Uterus (tissue), 4 donors: ENCODE results near the gene EHMT1. TPM values are rescaled to one million over a fixed set of nuclear protein-coding genes. Genes with fewer than 3 reads are reported as not detected.

Experiments
- DNase-seq, 2 donors: peaks; one replicate each; pipeline ENCODE4 v3.0.0-alpha.2; 2019 to 2020
- H3K27ac ChIP-seq, 2 donors: fragments of 200-600 bp; sonication (generic); 1 replicate in 1 of 2; 2 replicates in 1 of 2; pipeline ENCODE4 v1.5.1; 2016 to 2018
- H3K27me3 ChIP-seq, 2 donors: fragments of 200-600 bp; sonication (generic); one replicate each; pipeline ENCODE4 v1.5.1; 2018 to 2019; ENCODE audit warnings: control low read depth in 1 of 2
- H3K36me3 ChIP-seq, 2 donors: fragments of 200-600 bp; sonication (generic); one replicate each; pipeline ENCODE4 v1.5.1; 2019; ENCODE audit warnings: control low read depth in 1 of 2
- H3K4me1 ChIP-seq, 2 donors: fragments of 200-600 bp; sonication (generic); one replicate each; pipeline ENCODE4 v1.5.1; 2018 to 2019; ENCODE audit warnings: control low read depth in 1 of 2
- H3K4me3 ChIP-seq, 2 donors: fragments of 200-600 bp; sonication (generic); 1 replicate in 1 of 2; 2 replicates in 1 of 2; pipeline ENCODE4 v1.5.1; 2018 to 2019; ENCODE audit warnings: mild to moderate bottlenecking in 1 of 2
- H3K9me3 ChIP-seq, 2 donors: fragments of 200-600 bp; sonication (generic); one replicate each; pipeline ENCODE4 v1.5.1; 2019; ENCODE audit warnings: control low read depth in 1 of 2
- POLR2A ChIP-seq, 2 donors: fragments of 450-650 bp; IDR thresholded peaks; one replicate each; pipeline ENCODE4 v1.6.1; 2016; ENCODE audit warnings: antibody characterized with exemption in 2 of 2, mild to moderate bottlenecking in 1 of 2, moderate library complexity in 1 of 2
- intact Hi-C: fragments of 100-400 bp; cut with DNase I; formaldehyde crosslinking; loops from one replicate; pipeline ENCODE4 v1.15.1; 2023; ENCODE audit warnings: low total_unique reads
- total RNA-seq, 4 donors: library from RNA; depleted of rRNA in 3 of 4; stranded (reverse); fragments of >200 nt in 3 of 4; gene quantifications; one replicate each; pipeline versions ENCODE4 v1.1.0 to v1.2.4, GENCODE V29; 2014 to 2023
- TF ChIP-seq, protein P1 (sequence below), 4 experiments: fragments of 200-600 bp in 2 of 4; fragments of 450-650 bp in 2 of 4; sonication (generic) in 2 of 4; IDR thresholded peaks; one replicate each; pipeline ENCODE4 v1.5.1; 2016 to 2019; ENCODE audit warnings: antibody characterized with exemption in 4 of 4, mild to moderate bottlenecking in 2 of 4, moderate library complexity in 1 of 4
- donor health status: DM: yes; HTN: yes; CAD: no.

Gene EHMT1
- total RNA-seq, 4 donors from 2014 or later: 32.6 to 109 (median 74.9) TPM

DNA sequence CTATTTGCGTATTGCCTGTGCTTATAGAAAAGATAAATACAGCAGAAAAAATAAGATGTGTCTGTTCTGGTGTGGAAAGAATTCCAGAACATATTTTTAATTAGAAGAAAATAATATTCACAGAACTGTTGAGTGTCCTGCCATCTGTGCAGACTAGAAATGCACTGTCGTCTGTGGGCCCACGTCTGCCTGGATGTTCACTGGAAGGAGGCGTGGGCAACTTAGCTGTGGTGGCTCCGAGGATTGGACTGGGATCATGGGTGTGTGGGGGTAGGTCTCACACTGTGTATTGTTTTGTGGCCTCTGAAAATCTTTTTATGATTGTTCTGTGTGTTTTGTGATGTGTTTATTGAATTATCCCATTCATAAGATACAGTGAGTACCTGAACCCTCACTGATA is 132.8 kb downstream of the EHMT1 start:
- Histone ChIP-seq H3K27ac (no peak overlapping the region), H3K27me3 (no peaks in the 10 kb centered on the region), H3K36me3 (no peaks in the 10 kb centered on the region), H3K4me1 (no peaks in the 10 kb centered on the region), H3K9me3 (no peaks in the 10 kb centered on the region), H3K4me3 (no peak overlapping the region)
- TF ChIP-seq POLR2A (IDR thresholded peaks at IDR 0.05): no peak
- TF ChIP-seq, protein P1, sequence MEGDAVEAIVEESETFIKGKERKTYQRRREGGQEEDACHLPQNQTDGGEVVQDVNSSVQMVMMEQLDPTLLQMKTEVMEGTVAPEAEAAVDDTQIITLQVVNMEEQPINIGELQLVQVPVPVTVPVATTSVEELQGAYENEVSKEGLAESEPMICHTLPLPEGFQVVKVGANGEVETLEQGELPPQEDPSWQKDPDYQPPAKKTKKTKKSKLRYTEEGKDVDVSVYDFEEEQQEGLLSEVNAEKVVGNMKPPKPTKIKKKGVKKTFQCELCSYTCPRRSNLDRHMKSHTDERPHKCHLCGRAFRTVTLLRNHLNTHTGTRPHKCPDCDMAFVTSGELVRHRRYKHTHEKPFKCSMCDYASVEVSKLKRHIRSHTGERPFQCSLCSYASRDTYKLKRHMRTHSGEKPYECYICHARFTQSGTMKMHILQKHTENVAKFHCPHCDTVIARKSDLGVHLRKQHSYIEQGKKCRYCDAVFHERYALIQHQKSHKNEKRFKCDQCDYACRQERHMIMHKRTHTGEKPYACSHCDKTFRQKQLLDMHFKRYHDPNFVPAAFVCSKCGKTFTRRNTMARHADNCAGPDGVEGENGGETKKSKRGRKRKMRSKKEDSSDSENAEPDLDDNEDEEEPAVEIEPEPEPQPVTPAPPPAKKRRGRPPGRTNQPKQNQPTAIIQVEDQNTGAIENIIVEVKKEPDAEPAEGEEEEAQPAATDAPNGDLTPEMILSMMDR (IDR thresholded peaks at IDR 0.05): no peak
- DNase-seq: no peak
- intact Hi-C loops: no loop called here

DNA sequence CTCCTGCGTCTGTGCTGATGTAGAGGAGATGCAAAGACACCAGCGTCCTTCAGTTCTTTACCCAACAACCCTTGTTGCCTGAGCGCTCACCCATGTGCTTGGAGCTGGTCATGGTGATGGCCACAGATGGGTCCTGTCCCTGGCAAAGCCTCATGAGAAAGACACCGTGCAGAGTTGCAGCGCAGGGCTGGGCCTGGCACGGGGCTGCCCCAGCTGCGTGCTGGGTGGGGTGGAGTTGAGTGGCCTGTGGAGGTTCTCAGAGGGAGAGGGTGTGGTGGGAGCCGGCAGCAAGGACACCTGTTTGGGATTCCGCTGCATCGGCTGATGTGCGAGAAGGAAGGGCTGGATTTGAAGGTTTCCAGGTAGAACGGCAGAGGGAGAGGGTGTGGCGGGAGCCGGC is 133.6 kb downstream of the EHMT1 start:
- no peaks in the 10 kb centered on the region for H3K36me3 ChIP-seq
- no peak for DNase-seq
- no peaks in the 10 kb centered on the region for H3K27me3 ChIP-seq
- TF ChIP-seq, protein P1 (IDR thresholded peaks at IDR 0.05): no peak
- TF ChIP-seq POLR2A (IDR thresholded peaks at IDR 0.05): no peak
- intact Hi-C loops: no loop called here
- H3K4me1 ChIP-seq: no peaks in the 10 kb centered on the region
- no peak overlapping the region for H3K4me3 ChIP-seq
- no peaks in the 10 kb centered on the region for H3K9me3 ChIP-seq
- H3K27ac ChIP-seq: no peak overlapping the region

DNA sequence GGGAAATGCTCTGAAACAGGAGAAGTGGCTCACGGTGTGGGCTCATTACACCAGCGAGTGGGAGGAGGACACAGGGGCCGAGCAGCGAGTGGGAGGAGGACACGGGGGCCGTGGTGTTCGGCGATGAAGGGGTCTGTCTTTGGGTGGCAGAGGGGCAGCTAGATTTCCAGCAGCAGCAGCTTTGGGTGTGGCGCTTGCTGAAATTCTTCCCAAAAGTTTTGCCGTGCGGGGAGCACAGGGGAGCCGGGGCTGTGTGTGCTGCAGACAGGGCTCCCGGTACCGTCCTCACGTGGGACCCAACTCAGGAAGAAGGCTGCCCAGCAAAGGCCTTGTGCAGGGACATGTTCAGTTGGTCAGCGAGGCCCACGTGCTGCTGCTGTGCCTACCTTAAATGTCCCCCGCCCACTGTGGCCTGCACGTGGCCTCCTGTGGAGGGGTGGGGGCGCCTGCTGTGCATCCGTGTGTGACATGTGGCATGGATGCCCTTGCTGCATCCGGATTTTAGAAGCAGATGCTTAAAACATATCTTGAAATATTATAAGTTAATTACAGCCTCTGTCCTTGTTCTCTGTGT is 134.5 kb downstream of the EHMT1 start:
- intact Hi-C loops: no loop called here
- no peaks in the 10 kb centered on the region for H3K27me3 ChIP-seq
- no peaks in the 10 kb centered on the region for H3K36me3 ChIP-seq
- TF ChIP-seq, protein P1 (IDR thresholded peaks at IDR 0.05): no peak
- TF ChIP-seq POLR2A (IDR thresholded peaks at IDR 0.05): no peak
- no peak overlapping the region for H3K4me3 ChIP-seq
- H3K9me3 ChIP-seq: no peaks in the 10 kb centered on the region
- H3K27ac ChIP-seq: no peak overlapping the region
- no peak for DNase-seq
- H3K4me1 ChIP-seq: no peaks in the 10 kb centered on the region

DNA sequence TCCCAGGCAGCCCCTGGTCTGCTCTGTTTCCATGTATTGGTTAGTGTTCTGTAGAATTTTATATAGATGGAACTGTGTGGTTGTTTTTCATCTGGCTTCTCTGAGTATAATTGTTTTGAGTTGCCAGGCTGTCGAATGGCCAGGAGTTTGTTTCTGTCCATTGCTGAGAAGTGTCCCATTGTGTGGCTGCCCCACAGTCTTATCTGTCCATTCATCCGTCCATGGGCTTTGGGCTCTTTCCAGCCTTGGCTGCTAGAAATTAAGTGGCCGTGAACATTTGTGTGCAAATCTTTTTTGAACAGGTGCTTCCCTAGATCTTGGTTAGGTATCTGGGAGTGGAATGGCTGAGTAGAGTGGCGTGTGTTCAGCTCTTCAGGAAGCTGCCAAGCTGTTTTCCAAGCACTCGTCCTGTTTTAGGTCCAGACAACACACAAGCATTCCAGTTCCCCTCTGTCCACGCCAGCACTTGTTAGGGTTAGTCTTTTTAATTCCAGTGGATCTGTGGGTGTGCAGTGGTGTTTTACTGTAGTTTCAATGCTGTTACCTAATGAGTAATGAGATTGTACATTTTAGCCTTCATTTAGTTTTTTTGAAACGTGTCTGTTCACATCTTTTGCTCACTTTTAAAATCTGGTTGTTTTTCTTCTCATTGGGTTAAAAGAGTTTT is 136.6 kb downstream of the EHMT1 start:
- intact Hi-C loops: no loop called here

More for the DNA sequence above, 136.6 kb downstream of the EHMT1 start:
- Histone ChIP-seq H3K4me3 (no peak overlapping the region), H3K27me3 (no peaks in the 10 kb centered on the region), H3K9me3 (no peaks in the 10 kb centered on the region), H3K4me1 (no peaks in the 10 kb centered on the region), H3K36me3 (no peaks in the 10 kb centered on the region), H3K27ac (no peak overlapping the region)
- TF ChIP-seq, protein P1 (IDR thresholded peaks at IDR 0.05): no peak
- no peak for TF ChIP-seq POLR2A (IDR thresholded peaks at IDR 0.05)
- no peak for DNase-seq
